HG02870 (cell line): ENCODE measurements around the gene SPEN.
"Not testable (repeated sequence)": the region's sequence is repeated elsewhere in the genome, so short reads cannot be mapped to it uniquely, and the experiment has no call there.

Experiments
- ATAC-seq: cut with Tn5 transposase; IDR thresholded peaks from one replicate; pipeline ENCODE4 v1.9.1; 2021; ENCODE audit warnings: mild to moderate bottlenecking, moderate library complexity; ENCODE audit not compliant: unreplicated experiment

SPEN gene

GRCh38 chr1:15834406-15835204 is 12.9 kb upstream of the SPEN start:
- peak; percentile 36 for ATAC-seq

GRCh38 chr1:15835205-15835740 is 12.2 kb upstream of the SPEN start:
- peak; percentile 5 for ATAC-seq

DNA sequence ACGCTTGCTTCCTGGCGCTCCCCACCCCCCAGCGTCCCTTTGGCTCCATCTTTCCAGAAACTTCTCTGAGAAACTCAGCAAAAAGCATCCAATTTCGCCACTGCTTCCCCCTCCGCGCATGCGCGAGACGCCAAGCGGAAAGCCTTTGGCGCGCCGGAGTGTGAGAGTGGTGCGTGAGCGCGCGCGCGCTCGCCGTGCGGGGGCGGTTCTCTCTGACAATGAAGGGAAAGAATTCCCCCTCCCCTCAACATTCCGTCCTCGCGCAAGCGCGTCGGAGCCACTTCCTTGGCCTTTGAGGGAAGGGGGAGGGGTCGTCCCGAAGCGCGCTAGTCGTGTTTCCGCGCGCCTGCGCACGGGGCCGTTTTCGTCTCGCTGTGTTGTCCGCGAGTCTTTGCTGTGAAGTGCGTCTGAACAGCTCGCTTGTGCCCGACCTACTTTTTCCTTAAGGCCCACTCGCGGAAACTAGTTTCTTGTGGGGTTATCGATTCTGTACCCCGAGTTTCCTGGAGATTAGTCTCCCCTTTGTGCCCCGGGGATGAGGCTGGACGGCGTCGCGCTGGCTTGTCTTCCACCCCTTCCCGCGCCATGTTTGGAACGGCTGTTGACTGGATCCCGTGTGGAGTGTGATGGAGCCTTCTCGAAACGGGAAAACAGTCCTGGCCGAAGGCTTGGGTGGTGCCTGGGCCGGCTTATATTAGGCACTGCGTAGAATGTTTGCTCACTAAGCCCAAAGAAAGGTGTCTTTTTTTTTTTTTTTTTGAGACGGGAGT is 11.6 kb upstream of the SPEN start:
- peak; percentile 43 for ATAC-seq

DNA sequence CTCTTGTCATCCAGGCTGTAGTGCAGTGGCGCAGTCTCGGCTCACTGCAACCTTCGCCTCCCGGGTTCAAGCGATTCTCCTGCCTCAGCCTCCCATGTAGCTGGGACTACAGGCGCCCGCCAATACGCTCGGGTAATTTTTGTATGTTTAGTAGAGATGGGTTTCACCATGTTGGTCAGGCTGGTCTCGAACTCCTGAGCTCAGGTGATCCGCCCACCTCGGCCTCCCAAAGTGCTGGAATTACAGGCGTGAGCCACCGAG is 11.1 kb upstream of the SPEN start:
- ATAC-seq, result not testable (repeated sequence)

- no peak for ATAC-seq
Observed at GRCh38 chr1:15836772-15837669, 10.5 kb upstream of the SPEN start.

DNA sequence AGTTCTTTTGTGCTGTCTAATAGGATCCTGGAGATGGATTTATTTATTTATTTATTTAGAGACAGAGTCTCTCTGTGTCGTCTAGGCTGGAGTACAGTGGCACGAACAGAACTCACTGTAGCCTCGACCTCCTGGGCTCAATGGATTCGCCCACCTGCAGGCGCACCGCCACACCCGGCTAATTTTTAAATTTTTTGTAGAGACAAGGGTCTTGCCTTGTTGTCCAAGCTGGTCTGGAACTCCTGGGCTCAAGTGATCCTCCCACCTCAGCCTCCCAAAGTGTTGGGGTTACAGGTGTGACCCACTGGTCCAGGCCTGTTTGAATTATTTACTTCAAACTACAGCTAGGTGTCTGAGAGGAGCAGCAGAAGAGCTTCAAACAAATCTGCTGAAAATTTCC is 9.6 kb upstream of the SPEN start:
- ATAC-seq, result no peak

GRCh38 chr1:15838721-15839120 is 8.8 kb upstream of the SPEN start:
- ATAC-seq, result no peak

GRCh38 chr1:15843826-15844572 is 3.5 kb upstream of the SPEN start:
- ATAC-seq, result no peak

GRCh38 chr1:15846056-15846455 is 1.5 kb upstream of the SPEN start:
- ATAC-seq, result not testable (repeated sequence)

DNA sequence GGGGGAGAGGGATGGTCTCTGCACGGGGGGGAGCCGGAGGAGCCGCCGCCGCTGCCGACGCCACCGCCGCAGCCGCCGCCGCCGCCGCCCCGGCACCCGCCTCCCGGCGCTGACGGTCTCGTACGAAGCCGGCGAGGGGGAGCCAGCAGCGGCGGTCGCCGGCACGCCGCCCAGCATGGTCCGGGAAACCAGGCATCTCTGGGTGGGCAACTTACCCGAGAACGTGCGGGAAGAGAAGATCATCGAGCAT is 311 bp downstream of the SPEN start:
- no peak for ATAC-seq

DNA sequence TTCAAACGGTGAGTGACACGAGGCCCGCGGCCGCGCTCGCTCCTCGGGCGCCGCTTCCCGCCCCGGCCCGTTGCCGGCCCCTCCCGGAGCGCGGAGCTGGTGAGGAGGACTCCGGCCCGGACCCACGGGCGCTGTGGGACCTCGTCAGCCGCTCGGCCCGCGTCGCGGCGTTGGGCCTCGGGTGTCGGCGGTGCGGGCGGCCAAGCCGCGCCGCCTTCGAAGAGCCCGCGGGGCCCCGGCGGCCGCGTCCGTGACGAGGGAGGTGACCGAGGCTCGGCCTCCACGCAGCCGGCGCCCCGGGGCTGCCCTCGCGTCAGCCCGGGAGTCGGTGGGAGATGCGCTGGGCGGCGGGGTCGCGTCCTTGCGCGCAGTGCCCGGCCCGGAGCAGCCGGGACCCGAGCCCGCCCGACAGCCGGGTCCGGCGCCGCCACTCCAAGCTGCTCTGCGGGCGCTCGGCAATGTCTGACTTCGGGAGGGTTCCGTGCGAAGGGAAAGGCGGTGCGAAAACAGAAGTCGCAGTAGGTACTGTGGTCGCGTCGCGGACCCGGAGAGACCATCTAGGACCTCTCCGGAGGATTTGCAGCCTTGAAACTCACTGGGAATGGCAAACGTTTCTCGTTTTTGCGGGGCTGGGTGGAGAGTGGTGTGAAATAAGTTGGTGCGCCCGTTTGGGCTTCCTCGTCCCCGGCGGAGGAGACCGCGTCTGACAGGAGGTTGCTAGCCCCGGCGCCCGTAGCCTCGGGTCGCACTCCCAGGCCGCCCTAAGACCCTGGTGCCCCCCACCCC is 829 bp downstream of the SPEN start:
- ATAC-seq, result peak; percentile 9

GRCh38 chr1:15848929-15849774 is 1.6 kb downstream of the SPEN start:
- no peak for ATAC-seq

DNA sequence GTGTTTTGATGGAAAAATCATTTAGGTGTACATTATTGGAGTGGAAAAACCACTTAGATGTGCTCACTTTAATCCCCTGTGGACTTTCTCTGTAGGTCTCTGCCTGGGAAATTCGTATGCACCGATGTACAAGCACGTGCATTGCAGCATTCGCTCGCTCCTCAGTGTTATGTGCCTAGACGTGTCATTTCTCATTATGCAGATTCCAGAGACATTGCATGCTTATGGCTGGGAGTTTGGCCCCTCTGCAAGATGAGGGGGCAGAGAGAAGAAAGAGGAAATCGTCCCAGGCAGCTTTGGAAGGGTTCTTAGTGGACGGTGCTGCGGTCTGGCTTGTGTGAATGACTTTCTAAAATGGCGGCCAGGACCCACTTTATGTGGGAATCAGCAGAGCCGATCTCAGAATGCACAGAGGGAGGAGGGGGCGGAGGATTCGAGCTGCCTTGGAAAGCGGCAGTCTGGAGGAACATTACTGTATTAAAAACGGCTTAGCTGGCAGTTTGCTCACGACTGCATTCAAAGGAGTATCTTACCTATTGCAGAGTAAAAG is 2.3 kb downstream of the SPEN start:
- ATAC-seq, result no peak

- ATAC-seq, result no peak
Observed at GRCh38 chr1:15850471-15851001, 3.0 kb downstream of the SPEN start.

GRCh38 chr1:15851210-15852035 is 3.9 kb downstream of the SPEN start:
- ATAC-seq, result no peak

DNA sequence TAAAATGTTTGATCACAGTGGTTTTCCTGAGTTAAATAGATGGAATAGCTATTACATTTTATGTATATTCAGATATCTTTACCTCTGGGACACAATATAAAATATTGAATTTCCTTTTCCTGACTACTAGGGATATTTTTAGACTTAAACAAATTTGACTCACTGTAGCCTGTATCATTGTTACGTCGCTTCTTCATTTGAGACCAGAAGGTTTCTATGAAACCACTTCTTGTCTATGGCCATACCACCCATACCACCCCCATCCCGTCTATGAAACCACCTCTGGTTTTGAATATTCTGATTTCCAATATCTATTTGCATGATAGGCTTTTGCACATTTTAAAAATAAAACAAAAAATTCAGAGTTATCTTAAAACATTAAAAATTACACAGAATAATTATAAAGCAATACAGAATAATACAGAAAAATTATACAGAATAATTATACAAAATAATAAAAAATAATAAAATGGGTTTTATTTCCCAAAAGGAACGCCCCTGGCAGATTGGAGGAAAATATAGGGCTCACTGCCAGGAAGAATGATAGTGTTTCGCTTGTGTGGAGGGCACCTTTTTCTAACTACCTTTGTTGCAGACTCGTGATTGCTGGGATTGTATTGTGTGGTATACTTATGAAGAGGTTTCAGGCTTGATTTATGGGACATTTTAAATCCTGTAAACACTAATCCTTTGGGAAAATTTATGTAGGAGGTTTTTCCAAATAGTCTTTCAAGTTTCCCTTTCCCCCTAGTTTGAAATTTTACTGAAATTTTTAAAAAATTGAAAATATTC is 4.7 kb downstream of the SPEN start:
- ATAC-seq, result no peak

DNA sequence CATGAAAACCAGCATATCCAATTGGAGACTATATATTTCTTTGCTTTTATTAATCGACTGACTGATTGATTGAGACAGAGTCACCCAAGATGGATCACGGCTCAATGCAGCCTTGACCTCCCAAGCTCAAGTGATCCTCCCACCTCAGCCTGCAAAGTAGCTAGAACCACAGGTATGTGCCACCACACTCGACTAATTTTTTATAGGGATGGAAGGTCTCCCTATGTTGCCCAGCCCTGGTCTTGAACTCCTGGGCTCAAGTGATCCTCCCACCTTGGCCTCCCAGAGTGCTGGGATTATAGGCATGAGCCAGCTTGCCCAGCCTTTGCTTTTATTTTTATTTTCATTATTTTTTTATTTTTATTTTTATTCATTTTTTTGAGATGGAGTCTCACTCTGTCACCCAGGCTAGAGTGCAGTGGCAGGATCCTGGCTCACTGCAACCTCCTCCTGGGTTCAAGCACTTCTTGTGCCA is 5.4 kb downstream of the SPEN start:
- ATAC-seq, result no peak
